Measurements from ENCODE around the gene SKAP1. TPM values are rescaled to one million over a fixed set of nuclear protein-coding genes. Genes with fewer than 3 reads are reported as not detected.

Gene SKAP1
- total and polyA plus RNA-seq, 4 donors = 0.84 to 3.6 (median 3.1) TPM; not detected in 1

DNA sequence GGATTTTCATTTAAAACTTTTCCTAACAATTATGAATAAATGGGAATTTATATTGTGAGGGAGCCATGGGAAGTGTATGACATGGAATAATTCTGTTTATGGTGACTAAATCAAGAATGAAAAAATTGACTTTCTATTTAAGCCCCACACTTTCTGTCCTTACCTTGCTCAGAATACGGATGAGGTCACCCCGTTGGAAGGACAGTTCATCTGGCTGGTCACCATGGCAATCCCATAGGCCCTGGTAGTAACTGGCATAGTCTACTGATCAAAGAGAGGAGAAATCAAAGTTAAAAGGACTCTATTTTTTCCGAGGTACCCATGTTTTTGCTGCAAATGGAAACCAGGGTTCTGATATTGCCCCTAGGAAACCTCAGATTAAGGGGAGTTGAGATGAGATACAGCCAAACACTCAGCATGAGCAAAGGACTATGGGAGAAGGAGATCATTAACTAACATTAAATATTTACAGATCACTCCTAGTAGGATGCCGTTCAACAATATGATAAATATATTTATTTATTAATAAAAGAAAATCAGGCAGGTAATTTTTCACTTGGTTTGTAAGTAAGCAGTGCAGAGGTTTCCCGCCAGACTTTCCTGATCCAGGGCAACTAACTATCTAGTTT, 267.6 kb downstream of the SKAP1 start:
- H3K36me3 ChIP-seq (ENCODE audit: control insufficient read depth in 1 of 2, insufficient read depth in 2 of 2, low read length in 1 of 2) = no peaks in the 10 kb centered on the region
- H3K4me3 ChIP-seq (ENCODE audit: low read length in 2 of 2) = no peak overlapping the region
- no peak overlapping the region for H3K27ac ChIP-seq (ENCODE audit: low read depth in 1 of 2, low read length in 2 of 2)
- H3K4me1 ChIP-seq (ENCODE audit: control insufficient read depth in 1 of 2, insufficient read depth in 2 of 2, low read length in 2 of 2) = no peaks in the 10 kb centered on the region
- intact Hi-C loops (cut with DNase I) = no loop called here
- no peaks in the 10 kb centered on the region for H3K27me3 ChIP-seq (ENCODE audit: control insufficient read depth in 1 of 2, insufficient read depth in 2 of 2, low read length in 1 of 2)
- DNase-seq (no peak), ATAC-seq (ENCODE audit: low FRiP score) (no peak)
- H3K9me3 ChIP-seq (ENCODE audit: control insufficient read depth, low read length) = no peaks in the 10 kb centered on the region
- WGBS, 2 donors = 90 to 95% methylated on average over 5 of the region's 5 CpGs

DNA sequence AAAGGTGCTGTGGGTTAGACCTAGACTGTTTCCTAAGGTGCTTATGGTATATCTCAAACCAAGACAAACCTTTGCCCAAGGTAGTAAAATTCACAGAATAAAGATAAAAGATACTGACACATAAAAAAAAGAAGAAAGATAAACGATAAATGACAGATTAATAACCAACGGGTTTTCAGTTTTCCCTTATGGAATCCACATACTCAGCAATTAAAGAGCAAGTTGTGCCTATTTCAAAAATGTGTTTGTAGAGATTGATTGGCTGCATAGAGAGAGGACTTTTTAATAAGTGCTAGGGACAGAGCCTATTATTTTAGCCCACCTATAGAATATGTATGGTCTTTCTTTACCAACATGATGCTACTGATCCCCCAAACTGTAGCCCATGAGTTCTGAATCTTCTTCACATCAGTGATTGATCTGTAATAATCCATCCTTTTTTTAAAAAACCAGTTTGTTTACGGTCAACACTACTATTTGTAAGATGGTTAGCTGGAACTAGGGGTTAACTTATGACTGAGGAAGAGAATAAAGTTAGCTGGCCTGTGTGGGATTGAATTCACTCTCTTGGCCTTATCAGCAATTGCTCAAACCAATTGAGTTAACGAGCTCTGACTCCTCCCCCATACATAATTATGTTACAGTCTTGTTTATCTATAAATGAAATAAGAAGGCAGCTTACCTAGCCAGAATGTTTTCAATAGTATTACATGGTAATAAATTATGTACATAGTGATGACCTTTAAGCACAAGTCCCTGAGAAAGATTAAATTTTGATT, 268.7 kb downstream of the SKAP1 start:
- Histone ChIP-seq H3K36me3 (ENCODE audit: control insufficient read depth in 1 of 2, insufficient read depth in 2 of 2, low read length in 1 of 2) (no peaks in the 10 kb centered on the region), H3K27me3 (ENCODE audit: control insufficient read depth in 1 of 2, insufficient read depth in 2 of 2, low read length in 1 of 2) (no peaks in the 10 kb centered on the region), H3K4me3 (ENCODE audit: low read length in 2 of 2) (no peak overlapping the region), H3K4me1 (ENCODE audit: control insufficient read depth in 1 of 2, insufficient read depth in 2 of 2, low read length in 2 of 2) (no peaks in the 10 kb centered on the region), H3K27ac (ENCODE audit: low read depth in 1 of 2, low read length in 2 of 2) (no peak overlapping the region), H3K9me3 (ENCODE audit: control insufficient read depth, low read length) (no peaks in the 10 kb centered on the region)
- no peak for DNase-seq
- WGBS, 2 donors = 80 to 92% methylated on average over 4 of the region's 4 CpGs
- intact Hi-C loops (cut with DNase I) = no loop called here
- no peak for ATAC-seq (ENCODE audit: low FRiP score)

DNA sequence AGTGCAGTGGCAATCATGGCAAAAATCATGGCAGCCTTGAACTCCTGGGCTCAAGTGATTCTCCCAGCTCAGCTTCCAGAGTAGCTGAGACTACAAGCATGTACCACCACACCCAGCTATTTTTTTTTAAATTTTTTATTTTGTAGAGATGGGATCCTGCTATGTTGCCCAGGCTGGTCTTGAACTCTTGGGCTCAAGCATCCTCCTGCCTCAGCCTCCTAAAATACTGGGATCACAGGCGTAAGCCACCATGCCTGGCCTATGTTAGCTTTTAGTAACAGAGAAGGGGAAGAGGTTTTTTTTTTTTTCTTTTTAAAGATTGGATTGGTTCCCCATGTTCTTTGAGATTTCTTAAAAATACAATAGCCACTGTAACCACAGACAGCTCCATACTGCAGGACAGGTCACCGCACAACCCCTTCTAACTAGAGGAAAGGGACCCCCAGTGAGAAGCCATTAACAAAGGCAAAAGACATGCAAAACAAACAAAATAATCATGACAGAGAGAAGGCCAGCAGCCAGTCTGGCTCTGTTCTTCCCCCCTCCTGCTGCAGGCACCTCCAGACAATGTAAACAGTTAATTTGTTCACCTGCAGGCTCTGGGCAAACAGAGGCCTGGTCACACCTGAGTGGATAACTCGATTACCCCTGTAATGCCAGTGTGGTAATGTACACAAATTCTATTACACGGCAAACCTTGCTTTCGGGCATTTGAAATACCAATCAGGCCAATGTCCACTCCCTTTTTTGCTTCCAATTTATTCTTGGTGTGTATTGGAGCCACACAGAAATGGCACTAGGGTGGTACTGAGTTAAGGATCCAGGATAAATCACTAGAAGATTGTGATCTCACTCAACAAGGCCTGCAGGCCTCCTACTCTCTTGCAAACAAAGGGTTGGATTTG, 269.6 kb downstream of the SKAP1 start:
- Histone ChIP-seq H3K4me1 (ENCODE audit: control insufficient read depth in 1 of 2, insufficient read depth in 2 of 2, low read length in 2 of 2) (no peaks in the 10 kb centered on the region), H3K27me3 (ENCODE audit: control insufficient read depth in 1 of 2, insufficient read depth in 2 of 2, low read length in 1 of 2) (no peaks in the 10 kb centered on the region), H3K9me3 (ENCODE audit: control insufficient read depth, low read length) (no peaks in the 10 kb centered on the region), H3K27ac (ENCODE audit: low read depth in 1 of 2, low read length in 2 of 2) (no peak overlapping the region), H3K36me3 (ENCODE audit: control insufficient read depth in 1 of 2, insufficient read depth in 2 of 2, low read length in 1 of 2) (no peaks in the 10 kb centered on the region), H3K4me3 (ENCODE audit: low read length in 2 of 2) (no peak overlapping the region)
- 86% methylated on average over 5 of the region's 5 CpGs for WGBS, 2 donors
- intact Hi-C loops (cut with DNase I) = no loop called here
- DNase-seq (no peak), ATAC-seq (ENCODE audit: low FRiP score) (no peak)

DNA sequence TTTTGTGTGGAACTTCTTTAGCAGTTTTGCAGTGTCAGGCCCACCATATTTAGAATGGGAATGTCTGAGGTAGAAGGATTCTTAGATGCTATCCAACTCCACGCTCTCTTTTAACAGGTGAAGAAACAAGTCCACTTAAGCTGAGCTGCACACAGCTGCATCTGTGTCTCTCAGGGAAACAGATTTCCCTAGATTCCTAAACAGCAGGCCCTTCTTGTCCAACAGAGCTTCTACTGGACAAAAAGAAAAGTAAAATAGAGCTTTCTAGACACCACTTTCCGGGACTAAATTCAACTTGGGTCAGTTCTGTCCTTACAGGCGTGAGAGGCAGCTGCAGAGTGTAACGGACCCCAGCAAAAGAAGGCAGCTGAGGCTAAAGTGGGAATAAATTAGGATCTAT, 270.8 kb downstream of the SKAP1 start:
- no peak for DNase-seq
- WGBS, 2 donors = 88 to 90% methylated on average over 4 of the region's 4 CpGs
- intact Hi-C loops (cut with DNase I) = no loop called here

DNA sequence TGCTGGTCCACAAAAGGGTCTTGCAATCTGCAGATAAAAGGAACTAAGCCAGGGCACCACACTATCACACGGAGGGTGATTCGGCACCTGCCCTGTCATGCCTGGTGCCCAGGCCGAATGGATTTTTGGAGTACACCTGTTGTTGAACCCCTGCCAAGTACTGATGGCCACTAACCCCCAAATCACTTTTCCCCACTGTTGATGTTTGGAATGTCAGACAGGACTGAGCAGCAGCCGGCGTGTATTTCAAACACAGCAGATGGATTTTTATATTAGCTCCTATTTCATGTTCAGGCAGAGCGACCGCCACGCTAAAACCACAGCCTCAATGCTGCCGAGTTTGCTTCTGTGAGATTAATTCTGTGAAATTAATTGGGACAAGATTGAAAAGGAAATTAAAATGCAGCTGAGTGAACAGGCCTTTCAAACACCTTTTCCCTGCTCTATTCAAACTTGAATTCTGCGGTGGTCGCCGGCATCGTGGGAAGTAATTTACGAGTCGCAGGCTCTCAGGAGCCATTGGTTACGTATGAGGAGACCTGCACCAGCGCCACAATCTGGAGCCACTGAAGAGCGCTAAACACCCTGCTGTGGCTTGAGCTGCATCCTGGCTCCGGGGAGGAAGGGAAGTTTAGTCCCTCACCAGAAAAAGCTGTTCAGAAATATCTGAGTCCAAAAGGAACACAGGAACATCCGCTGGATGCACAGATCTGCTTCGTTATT, 274.0 kb downstream of the SKAP1 start:
- Histone ChIP-seq H3K36me3 (ENCODE audit: control insufficient read depth in 1 of 2, insufficient read depth in 2 of 2, low read length in 1 of 2) (no peaks in the 10 kb centered on the region), H3K4me1 (ENCODE audit: control insufficient read depth in 1 of 2, insufficient read depth in 2 of 2, low read length in 2 of 2) (no peaks in the 10 kb centered on the region), H3K27ac (ENCODE audit: low read depth in 1 of 2, low read length in 2 of 2) (no peak overlapping the region), H3K9me3 (ENCODE audit: control insufficient read depth, low read length) (no peaks in the 10 kb centered on the region), H3K4me3 (ENCODE audit: low read length in 2 of 2) (no peak overlapping the region), H3K27me3 (ENCODE audit: control insufficient read depth in 1 of 2, insufficient read depth in 2 of 2, low read length in 1 of 2) (no peaks in the 10 kb centered on the region)
- WGBS, 2 donors = 70% methylated on average over 21 of the region's 21 CpGs
- intact Hi-C loops (cut with DNase I) = no loop called here
- ATAC-seq (ENCODE audit: low FRiP score) = no peak
- DNase-seq = no peak

More for the DNA sequence above, 270.8 kb downstream of the SKAP1 start:
- no peak for ATAC-seq (ENCODE audit: low FRiP score)
- H3K27me3 ChIP-seq (ENCODE audit: control insufficient read depth in 1 of 2, insufficient read depth in 2 of 2, low read length in 1 of 2) = no peaks in the 10 kb centered on the region
- H3K9me3 ChIP-seq (ENCODE audit: control insufficient read depth, low read length) = no peaks in the 10 kb centered on the region
- H3K4me3 ChIP-seq (ENCODE audit: low read length in 2 of 2) = no peak overlapping the region
- no peaks in the 10 kb centered on the region for H3K36me3 ChIP-seq (ENCODE audit: control insufficient read depth in 1 of 2, insufficient read depth in 2 of 2, low read length in 1 of 2)
- no peaks in the 10 kb centered on the region for H3K4me1 ChIP-seq (ENCODE audit: control insufficient read depth in 1 of 2, insufficient read depth in 2 of 2, low read length in 2 of 2)
- no peak overlapping the region for H3K27ac ChIP-seq (ENCODE audit: low read depth in 1 of 2, low read length in 2 of 2)

DNA sequence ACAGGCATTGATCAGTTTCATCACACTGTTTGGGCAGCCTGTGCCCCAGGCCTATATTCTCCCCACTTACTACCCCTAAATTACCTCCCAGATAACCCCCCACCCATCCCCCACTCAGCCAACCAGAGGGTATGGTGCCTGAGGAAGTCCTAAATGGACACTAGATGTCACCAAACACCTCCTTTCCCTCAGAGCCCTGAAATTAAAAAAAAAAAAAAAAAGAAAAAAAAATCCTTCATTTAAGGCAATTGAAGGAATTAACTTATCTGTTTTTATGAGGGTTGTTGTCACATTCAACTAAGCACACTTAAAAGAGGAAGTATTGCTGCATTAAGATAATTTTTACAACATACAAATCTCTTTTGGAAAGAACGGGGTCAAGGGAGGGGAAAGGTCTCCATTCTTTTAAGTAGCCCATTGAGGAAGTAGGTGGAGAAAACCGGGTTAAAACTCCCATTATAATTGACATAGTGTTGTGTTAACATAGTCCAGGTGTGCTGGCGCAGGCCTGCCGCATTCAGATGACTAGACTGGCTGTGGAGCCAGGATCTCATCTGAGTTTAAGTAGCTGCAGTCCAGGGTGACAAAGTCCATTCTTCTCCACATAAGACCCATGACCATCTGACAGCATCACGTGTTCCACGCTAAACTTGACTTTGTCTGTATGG, 276.2 kb downstream of the SKAP1 start:
- ATAC-seq (ENCODE audit: low FRiP score) (no peak), DNase-seq (no peak)
- H3K9me3 ChIP-seq (ENCODE audit: control insufficient read depth, low read length) = no peaks in the 10 kb centered on the region
- H3K4me1 ChIP-seq (ENCODE audit: control insufficient read depth in 1 of 2, insufficient read depth in 2 of 2, low read length in 2 of 2) = no peaks in the 10 kb centered on the region
- H3K27ac ChIP-seq (ENCODE audit: low read depth in 1 of 2, low read length in 2 of 2) = no peak overlapping the region
- WGBS, 2 donors = 59 to 73% methylated on average over 6 of the region's 6 CpGs
- no peak overlapping the region for H3K4me3 ChIP-seq (ENCODE audit: low read length in 2 of 2)
- H3K36me3 ChIP-seq (ENCODE audit: control insufficient read depth in 1 of 2, insufficient read depth in 2 of 2, low read length in 1 of 2) = no peaks in the 10 kb centered on the region
- no peaks in the 10 kb centered on the region for H3K27me3 ChIP-seq (ENCODE audit: control insufficient read depth in 1 of 2, insufficient read depth in 2 of 2, low read length in 1 of 2)
- intact Hi-C loops (cut with DNase I) = no loop called here

DNA sequence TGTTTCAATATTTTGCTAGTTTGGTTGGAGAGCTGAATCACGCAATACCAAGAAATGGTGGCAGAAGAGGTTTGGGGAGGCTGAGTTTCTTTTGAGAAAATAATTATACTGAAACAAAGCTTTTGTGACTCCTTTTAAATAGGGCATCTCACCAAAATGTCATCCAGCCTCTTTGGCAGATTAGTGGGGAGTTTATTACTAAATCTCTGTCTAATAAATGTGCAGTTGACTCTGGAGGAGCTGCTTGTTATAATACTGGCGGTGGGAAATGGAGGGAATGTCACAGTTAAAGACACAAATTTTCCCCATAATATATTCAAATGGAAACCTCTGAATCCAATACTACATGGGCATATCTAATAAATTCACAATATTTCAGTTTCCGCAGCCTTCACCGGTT, 277.7 kb downstream of the SKAP1 start:
- Histone ChIP-seq H3K9me3 (ENCODE audit: control insufficient read depth, low read length) (no peaks in the 10 kb centered on the region), H3K27ac (ENCODE audit: low read depth in 1 of 2, low read length in 2 of 2) (no peak overlapping the region), H3K27me3 (ENCODE audit: control insufficient read depth in 1 of 2, insufficient read depth in 2 of 2, low read length in 1 of 2) (no peaks in the 10 kb centered on the region), H3K4me3 (ENCODE audit: low read length in 2 of 2) (no peak overlapping the region), H3K4me1 (ENCODE audit: control insufficient read depth in 1 of 2, insufficient read depth in 2 of 2, low read length in 2 of 2) (no peaks in the 10 kb centered on the region), H3K36me3 (ENCODE audit: control insufficient read depth in 1 of 2, insufficient read depth in 2 of 2, low read length in 1 of 2) (no peaks in the 10 kb centered on the region)
- intact Hi-C loops (cut with DNase I) = no loop called here
- DNase-seq (no peak), ATAC-seq (ENCODE audit: low FRiP score) (no peak)
- WGBS, 2 donors = 75 to 76% methylated on average over 4 of the region's 4 CpGs

DNA sequence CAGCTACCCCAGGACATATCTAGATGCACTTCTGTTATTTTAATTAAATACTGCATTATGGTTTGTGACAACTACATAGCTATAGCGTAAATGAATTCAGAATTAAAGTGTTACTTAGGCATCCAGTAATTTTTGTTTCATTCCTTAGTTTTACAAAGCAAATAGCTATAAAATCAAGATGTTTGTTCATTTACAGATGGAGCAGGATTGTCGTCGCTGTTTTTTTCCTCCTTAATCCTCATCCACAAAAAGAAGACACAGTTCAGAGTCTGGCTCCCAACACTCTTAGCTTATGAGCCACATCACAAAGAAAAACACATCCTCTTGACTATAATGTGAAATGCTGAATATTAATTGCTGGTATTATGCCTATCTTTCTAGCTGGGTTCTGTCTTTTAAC, 278.8 kb downstream of the SKAP1 start:
- intact Hi-C loops (cut with DNase I) = no loop called here
- ATAC-seq (ENCODE audit: low FRiP score) = no peak
- Histone ChIP-seq H3K27ac (ENCODE audit: low read depth in 1 of 2, low read length in 2 of 2) (no peak overlapping the region), H3K27me3 (ENCODE audit: control insufficient read depth in 1 of 2, insufficient read depth in 2 of 2, low read length in 1 of 2) (no peaks in the 10 kb centered on the region), H3K9me3 (ENCODE audit: control insufficient read depth, low read length) (no peaks in the 10 kb centered on the region), H3K4me3 (ENCODE audit: low read length in 2 of 2) (no peak overlapping the region), H3K4me1 (ENCODE audit: control insufficient read depth in 1 of 2, insufficient read depth in 2 of 2, low read length in 2 of 2) (no peaks in the 10 kb centered on the region), H3K36me3 (ENCODE audit: control insufficient read depth in 1 of 2, insufficient read depth in 2 of 2, low read length in 1 of 2) (no peaks in the 10 kb centered on the region)
- no peak for DNase-seq
- WGBS, 2 donors = 77 to 80% methylated on average over 3 of the region's 3 CpGs

Measured in aorta (tissue), 5 donors.